ENCODE results near the gene HES7.

- TF ChIP-seq CTCF (IDR thresholded peaks at IDR 0.05) = no peak
- no peak for TF ChIP-seq POLR2A (IDR thresholded peaks at IDR 0.05)
- TF ChIP-seq POLR2AphosphoS5 (IDR thresholded peaks at IDR 0.05) = no peak
These were observed 41.6 kb downstream of the HES7 start for GRCh38 chr17:8082292-8082691.
